Measurements from ENCODE around the gene YTHDC1. TPM values are rescaled to one million over a fixed set of nuclear protein-coding genes. Genes with fewer than 3 reads are reported as not detected.

Gene YTHDC1
- total and polyA plus RNA-seq, 2 of the 13 experiments (the other 11 are each of a cell fraction or from before 2014, with no cell fraction given), result 37.3 to 56.8 TPM

- TF ChIP-seq MAFF (IDR thresholded peaks at IDR 0.05; ENCODE audit: low read depth, low read length), result no peak
- no peak for TF ChIP-seq HOXD1 (CRISPR knock-in tag; IDR thresholded peaks at IDR 0.05)
- no peak for TF ChIP-seq KDM1A (CRISPR knock-in tag; IDR thresholded peaks at IDR 0.05)
- 0 out of 2 replicates have a peak, but pooled peaks have one; percentile 36 for TF ChIP-seq CEBPB (IDR thresholded peaks at IDR 0.05; ENCODE audit: borderline replicate concordance, low read depth, low read length)
- peak; percentile 91 for TF ChIP-seq FOSL2 (CRISPR knock-in tag; IDR thresholded peaks at IDR 0.05)
- no peak for TF ChIP-seq HMG20B (CRISPR knock-in tag; conservative IDR thresholded peaks at IDR 0.05)
- peak; percentile 59; the same call in 1 of the 2 replicates for TF ChIP-seq HOMEZ (CRISPR knock-in tag; IDR thresholded peaks at IDR 0.05; ENCODE audit: low read depth)
- peak; percentile 88 for TF ChIP-seq ZBTB33 (CRISPR knock-in tag; IDR thresholded peaks at IDR 0.05)
- TF ChIP-seq MEIS1 (CRISPR knock-in tag; IDR thresholded peaks at IDR 0.05; ENCODE audit: borderline replicate concordance), result no peak
- TF ChIP-seq IKZF5 (CRISPR knock-in tag; IDR thresholded peaks at IDR 0.05), result no peak
- no peak for TF ChIP-seq PHB2 (IDR thresholded peaks at IDR 0.05; ENCODE audit: partially characterized antibody)
- no peak for TF ChIP-seq REST (IDR thresholded peaks at IDR 0.05; ENCODE audit: borderline replicate concordance in 1 of 2, low read depth in 1 of 2, low read length in 2 of 2)
- no peak for TF ChIP-seq SMC3 (IDR thresholded peaks at IDR 0.05; ENCODE audit: low read length)
- no peak for TF ChIP-seq PATZ1 (CRISPR knock-in tag; IDR thresholded peaks at IDR 0.05)
- TF ChIP-seq HOXA9 (CRISPR knock-in tag; IDR thresholded peaks at IDR 0.05; ENCODE audit: borderline replicate concordance), result no peak
Observed at GRCh38 chr4:68346461-68346860, 3.4 kb downstream of the YTHDC1 start (continued).
